ENCODE measurements around the gene ABCA1. TPM values are rescaled to one million over a fixed set of nuclear protein-coding genes. Genes with fewer than 3 reads are reported as not detected.

Gene ABCA1
- total and polyA plus RNA-seq, 2 donors (not counting 1 experiment from before 2014, with no cell fraction given): 11.5 to 60.4 TPM

- H3K9ac ChIP-seq (ENCODE audit: insufficient read depth, low read length): no peak overlapping the region
- peaks cover 23% of the 10 kb centered on the region for H3K36me3 ChIP-seq (ENCODE audit: control insufficient read depth, insufficient read depth, low read length)
- no peak overlapping the region for H3K27ac ChIP-seq (ENCODE audit: insufficient read depth, low read length)
These were observed 96.3 kb downstream of the ABCA1 start for GRCh38 chr9:104831681-104832080.

DNA sequence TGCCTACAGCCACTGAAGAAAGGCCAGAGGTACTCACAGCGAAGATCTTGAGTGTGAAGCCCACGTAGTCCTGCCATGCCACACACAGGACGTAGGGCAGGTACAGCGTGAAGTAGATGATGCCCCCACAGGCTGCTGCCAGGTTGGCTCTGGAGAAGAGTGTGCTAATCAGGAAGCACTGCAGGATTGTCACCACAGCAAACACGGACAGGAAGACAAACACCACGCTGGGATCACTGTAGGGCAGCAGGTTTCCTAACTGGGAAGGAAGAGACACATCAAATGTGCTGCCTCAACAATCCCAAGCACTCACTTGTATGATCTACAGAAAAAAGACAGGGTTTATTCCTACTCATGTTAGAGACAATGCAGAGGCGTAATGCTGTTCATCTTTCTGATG, 101.0 kb downstream of the ABCA1 start:
- H3K79me2 ChIP-seq (ENCODE audit: control insufficient read depth, insufficient read depth, low read length): no peaks in the 10 kb centered on the region
- no peaks in the 10 kb centered on the region for H3K27me3 ChIP-seq (ENCODE audit: control insufficient read depth, insufficient read depth, low read length)
- H3K9ac ChIP-seq (ENCODE audit: insufficient read depth, low read length): no peak overlapping the region
- H3K36me3 ChIP-seq (ENCODE audit: control insufficient read depth, insufficient read depth, low read length): peaks cover 24% of the 10 kb centered on the region
- H3K4me3 ChIP-seq (replicated peaks in 1 of 4; ENCODE audit: control extremely low read depth in 1 of 4, insufficient read depth in 1 of 4, low read depth in 3 of 4, low read length in 4 of 4): no peak overlapping the region
- H3K9me3 ChIP-seq (ENCODE audit: control insufficient read depth, insufficient read depth, low read depth, low read length): no peaks in the 10 kb centered on the region
- no peak overlapping the region for H3K27ac ChIP-seq (ENCODE audit: insufficient read depth, low read length)
- H3K4me1 ChIP-seq (ENCODE audit: control insufficient read depth, extremely low read depth, insufficient read depth, low read length): no peaks in the 10 kb centered on the region
- no peak overlapping the region for H2AFZ ChIP-seq (ENCODE audit: low read length)
- DNase-seq (ENCODE audit: low read depth in 2 of 2): no peak
- TF ChIP-seq EZH2 (IDR thresholded peaks at IDR 0.05; ENCODE audit: low read length, missing control alignments) (no peak), CTCF (conservative IDR thresholded peaks at IDR 0.05 in 1 of 2, IDR thresholded peaks at IDR 0.05 in 1 of 2; ENCODE audit: low read depth in 1 of 2, low read length in 2 of 2) (no peak)
- no peak overlapping the region for H3K4me2 ChIP-seq (ENCODE audit: extremely low read depth, insufficient read depth, low read length)
- no peaks in the 10 kb centered on the region for H4K20me1 ChIP-seq (ENCODE audit: control insufficient read depth, extremely low read depth, insufficient read depth, low read length)

More at GRCh38 chr9:104831681-104832080, 96.3 kb downstream of the ABCA1 start:
- Histone ChIP-seq H3K4me2 (ENCODE audit: extremely low read depth, insufficient read depth, low read length) (no peak overlapping the region), H2AFZ (ENCODE audit: low read length) (no peak overlapping the region), H3K27me3 (ENCODE audit: control insufficient read depth, insufficient read depth, low read length) (no peaks in the 10 kb centered on the region), H3K4me1 (ENCODE audit: control insufficient read depth, extremely low read depth, insufficient read depth, low read length) (no peaks in the 10 kb centered on the region), H3K79me2 (ENCODE audit: control insufficient read depth, insufficient read depth, low read length) (no peaks in the 10 kb centered on the region), H3K4me3 (replicated peaks in 1 of 4; ENCODE audit: control extremely low read depth in 1 of 4, insufficient read depth in 1 of 4, low read depth in 3 of 4, low read length in 4 of 4) (no peak overlapping the region), H3K9me3 (ENCODE audit: control insufficient read depth, insufficient read depth, low read depth, low read length) (no peaks in the 10 kb centered on the region), H4K20me1 (ENCODE audit: control insufficient read depth, extremely low read depth, insufficient read depth, low read length) (no peaks in the 10 kb centered on the region)
- no peak for TF ChIP-seq CTCF (conservative IDR thresholded peaks at IDR 0.05 in 1 of 2, IDR thresholded peaks at IDR 0.05 in 1 of 2; ENCODE audit: low read depth in 1 of 2, low read length in 2 of 2)
- no peak for TF ChIP-seq EZH2 (IDR thresholded peaks at IDR 0.05; ENCODE audit: low read length, missing control alignments)
- peak in 1 of 2 donors; percentile 70 for DNase-seq (ENCODE audit: low read depth in 2 of 2)

- Histone ChIP-seq H3K27me3 (ENCODE audit: control insufficient read depth, insufficient read depth, low read length) (no peaks in the 10 kb centered on the region), H3K4me1 (ENCODE audit: control insufficient read depth, extremely low read depth, insufficient read depth, low read length) (no peaks in the 10 kb centered on the region), H3K36me3 (ENCODE audit: control insufficient read depth, insufficient read depth, low read length) (peaks cover 22% of the 10 kb centered on the region), H3K4me3 (replicated peaks in 1 of 4; ENCODE audit: control extremely low read depth in 1 of 4, insufficient read depth in 1 of 4, low read depth in 3 of 4, low read length in 4 of 4) (no peak overlapping the region), H3K27ac (ENCODE audit: insufficient read depth, low read length) (no peak overlapping the region), H4K20me1 (ENCODE audit: control insufficient read depth, extremely low read depth, insufficient read depth, low read length) (no peaks in the 10 kb centered on the region), H3K4me2 (ENCODE audit: extremely low read depth, insufficient read depth, low read length) (no peak overlapping the region), H3K9ac (ENCODE audit: insufficient read depth, low read length) (no peak overlapping the region), H2AFZ (ENCODE audit: low read length) (no peak overlapping the region), H3K9me3 (ENCODE audit: control insufficient read depth, insufficient read depth, low read depth, low read length) (no peaks in the 10 kb centered on the region), H3K79me2 (ENCODE audit: control insufficient read depth, insufficient read depth, low read length) (no peaks in the 10 kb centered on the region)
- TF ChIP-seq EZH2 (IDR thresholded peaks at IDR 0.05; ENCODE audit: low read length, missing control alignments) (no peak), CTCF (conservative IDR thresholded peaks at IDR 0.05 in 1 of 2, IDR thresholded peaks at IDR 0.05 in 1 of 2; ENCODE audit: low read depth in 1 of 2, low read length in 2 of 2) (no peak)
- no peak for DNase-seq (ENCODE audit: low read depth in 2 of 2)
These were observed 101.7 kb downstream of the ABCA1 start for GRCh38 chr9:104826079-104826775.

All from fibroblast of lung (primary cell).